Measurements from ENCODE around the gene ENO3. TPM values are rescaled to one million over a fixed set of nuclear protein-coding genes. Genes with fewer than 3 reads are reported as not detected.

Gene ENO3
- total RNA-seq, 1 experiment from 2014 or later = 23.4 TPM

- Histone ChIP-seq H3K4me1 (ENCODE audit: control insufficient read depth, insufficient read depth, low read length) (peaks cover 22% of the 10 kb centered on the region), H3K9me3 (ENCODE audit: control insufficient read depth, insufficient read depth, low read depth, low read length) (no peaks in the 10 kb centered on the region), H3K4me3 (ENCODE audit: low read depth in 2 of 2, low read length in 2 of 2) (peak overlapping the region; percentile 51 to 67), H3K27me3 (ENCODE audit: control insufficient read depth, insufficient read depth, low read length) (no peaks in the 10 kb centered on the region), H3K27ac (ENCODE audit: low read length) (peak overlapping the region; percentile 94), H3K36me3 (ENCODE audit: control insufficient read depth, insufficient read depth, low read length) (peaks cover 6% of the 10 kb centered on the region)
- no peak for DNase-seq (ENCODE audit: low read depth, low spot score)
- ChIA-PET POLR2A (no interaction called here), CTCF (no interaction called here)
- BruUV-seq (replicated peaks) = TSS peak; percentile 80
- in situ Hi-C loops (cut with HindIII; ENCODE audit: low pct_unique_long_range_greater_than_20kb, low sequenced_read_pairs) = no loop called here
- no peak for TF ChIP-seq REST (IDR thresholded peaks at IDR 0.05; ENCODE audit: insufficient read depth in 1 of 2, low read depth in 2 of 2, low read length in 1 of 2)
- TF ChIP-seq POLR2AphosphoS5 (IDR thresholded peaks at IDR 0.05; ENCODE audit: low read depth, low read length) = peak; percentile 62
- 0 out of 2 replicates have a peak, but pooled peaks have one; percentile 18 for TF ChIP-seq SIN3A (IDR thresholded peaks at IDR 0.05; ENCODE audit: borderline replicate concordance, insufficient read depth, low read depth, low read length)
- no peak for TF ChIP-seq TCF7L2 (IDR thresholded peaks at IDR 0.05; ENCODE audit: low read depth, low read length)
- no peak; the same call in 1 of the 2 replicates for ATAC-seq
- intact Hi-C loops (cut with micrococcal nuclease; ENCODE audit: unreplicated experiment) = no loop called here
These were observed 709 bp upstream of the ENO3 start for GRCh38 chr17:4950075-4950745.

DNA sequence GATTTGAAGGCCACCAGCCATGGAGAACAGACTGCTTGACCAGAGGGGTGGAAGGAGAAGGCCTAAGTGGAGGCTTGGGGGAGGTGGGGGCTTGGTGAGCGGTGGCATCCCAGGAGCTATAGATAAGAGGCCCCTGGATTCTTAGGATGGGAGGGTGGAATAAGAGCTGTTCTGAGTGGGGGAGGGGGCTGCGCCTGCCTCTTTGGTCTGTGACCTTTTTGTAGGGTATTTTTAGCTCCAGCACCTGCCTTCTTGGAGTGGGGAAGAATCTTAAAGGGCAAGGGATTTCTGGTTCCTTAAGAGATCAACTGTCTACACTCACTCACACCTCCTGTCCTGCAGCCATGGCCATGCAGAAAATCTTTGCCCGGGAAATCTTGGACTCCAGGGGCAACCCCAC is 567 bp downstream of the ENO3 start:
- Histone ChIP-seq H3K36me3 (ENCODE audit: control insufficient read depth, insufficient read depth, low read length) (peaks cover 4% of the 10 kb centered on the region; the same call in 1 of the 2 replicates), H3K4me3 (ENCODE audit: low read depth in 2 of 2, low read length in 2 of 2) (peak overlapping the region; percentile 51 to 67), H3K4me1 (ENCODE audit: control insufficient read depth, insufficient read depth, low read length) (peaks cover 16% of the 10 kb centered on the region), H3K9me3 (ENCODE audit: control insufficient read depth, insufficient read depth, low read depth, low read length) (no peaks in the 10 kb centered on the region), H3K27ac (ENCODE audit: low read length) (peak overlapping the region; percentile 94), H3K27me3 (ENCODE audit: control insufficient read depth, insufficient read depth, low read length) (no peaks in the 10 kb centered on the region)
- in situ Hi-C loops (cut with HindIII; ENCODE audit: low pct_unique_long_range_greater_than_20kb, low sequenced_read_pairs) = no loop called here
- intact Hi-C loops (cut with micrococcal nuclease; ENCODE audit: unreplicated experiment) = no loop called here
- CTCF ChIA-PET = no interaction called here
- ATAC-seq (no peak), DNase-seq (ENCODE audit: low read depth, low spot score) (no peak)
- no peak for TF ChIP-seq TCF7L2 (IDR thresholded peaks at IDR 0.05; ENCODE audit: low read depth, low read length)
- TF ChIP-seq REST (IDR thresholded peaks at IDR 0.05; ENCODE audit: insufficient read depth in 1 of 2, low read depth in 2 of 2, low read length in 1 of 2) = no peak
- TF ChIP-seq POLR2AphosphoS5 (IDR thresholded peaks at IDR 0.05; ENCODE audit: low read depth, low read length) = no peak
- no peak for TF ChIP-seq SIN3A (IDR thresholded peaks at IDR 0.05; ENCODE audit: borderline replicate concordance, insufficient read depth, low read depth, low read length)
- TF ChIP-seq, protein P1, sequence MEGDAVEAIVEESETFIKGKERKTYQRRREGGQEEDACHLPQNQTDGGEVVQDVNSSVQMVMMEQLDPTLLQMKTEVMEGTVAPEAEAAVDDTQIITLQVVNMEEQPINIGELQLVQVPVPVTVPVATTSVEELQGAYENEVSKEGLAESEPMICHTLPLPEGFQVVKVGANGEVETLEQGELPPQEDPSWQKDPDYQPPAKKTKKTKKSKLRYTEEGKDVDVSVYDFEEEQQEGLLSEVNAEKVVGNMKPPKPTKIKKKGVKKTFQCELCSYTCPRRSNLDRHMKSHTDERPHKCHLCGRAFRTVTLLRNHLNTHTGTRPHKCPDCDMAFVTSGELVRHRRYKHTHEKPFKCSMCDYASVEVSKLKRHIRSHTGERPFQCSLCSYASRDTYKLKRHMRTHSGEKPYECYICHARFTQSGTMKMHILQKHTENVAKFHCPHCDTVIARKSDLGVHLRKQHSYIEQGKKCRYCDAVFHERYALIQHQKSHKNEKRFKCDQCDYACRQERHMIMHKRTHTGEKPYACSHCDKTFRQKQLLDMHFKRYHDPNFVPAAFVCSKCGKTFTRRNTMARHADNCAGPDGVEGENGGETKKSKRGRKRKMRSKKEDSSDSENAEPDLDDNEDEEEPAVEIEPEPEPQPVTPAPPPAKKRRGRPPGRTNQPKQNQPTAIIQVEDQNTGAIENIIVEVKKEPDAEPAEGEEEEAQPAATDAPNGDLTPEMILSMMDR (IDR thresholded peaks at IDR 0.05) = no peak
- BruUV-seq (replicated peaks) = no TSS peak
- POLR2A ChIA-PET = no interaction called here

Data from Panc1 (cell line).